Measurements from ENCODE around the gene CDC5L.

CDC5L gene

DNA sequence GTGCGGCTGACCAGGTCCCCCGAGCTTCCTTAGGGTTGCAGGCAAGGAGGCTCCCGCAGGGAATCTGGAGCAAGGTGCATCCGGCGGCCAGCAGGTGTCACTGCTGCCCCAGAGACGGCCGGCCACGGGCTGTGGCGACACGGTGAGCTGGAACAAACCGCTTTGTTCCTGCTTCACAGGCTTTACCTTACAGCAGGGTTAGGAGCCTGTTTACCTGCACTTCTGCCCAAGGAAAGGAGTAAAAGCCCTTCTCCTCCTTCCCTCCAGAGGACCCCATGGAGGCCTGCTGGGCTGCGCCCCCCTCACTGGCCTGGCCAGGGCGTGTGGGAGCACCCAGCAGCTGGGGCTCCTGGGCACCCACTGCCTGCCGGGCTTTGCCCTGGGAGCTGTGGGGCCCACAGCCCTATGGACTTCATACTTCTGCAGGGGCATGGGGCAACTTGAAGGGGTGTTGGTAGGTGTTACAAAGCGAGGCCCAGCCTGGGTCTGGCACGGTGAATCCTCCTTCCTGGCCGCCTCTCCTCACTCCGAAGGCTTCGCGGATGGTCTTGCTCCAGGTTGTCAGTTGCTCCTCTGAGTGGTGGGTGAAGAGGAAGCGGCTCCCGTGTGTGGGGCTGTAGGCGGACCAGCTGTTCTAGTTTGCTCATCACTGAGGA, 88.4 kb downstream of the CDC5L start:
- DNase-seq (ENCODE audit: low read depth) = peak; percentile 42

DNA sequence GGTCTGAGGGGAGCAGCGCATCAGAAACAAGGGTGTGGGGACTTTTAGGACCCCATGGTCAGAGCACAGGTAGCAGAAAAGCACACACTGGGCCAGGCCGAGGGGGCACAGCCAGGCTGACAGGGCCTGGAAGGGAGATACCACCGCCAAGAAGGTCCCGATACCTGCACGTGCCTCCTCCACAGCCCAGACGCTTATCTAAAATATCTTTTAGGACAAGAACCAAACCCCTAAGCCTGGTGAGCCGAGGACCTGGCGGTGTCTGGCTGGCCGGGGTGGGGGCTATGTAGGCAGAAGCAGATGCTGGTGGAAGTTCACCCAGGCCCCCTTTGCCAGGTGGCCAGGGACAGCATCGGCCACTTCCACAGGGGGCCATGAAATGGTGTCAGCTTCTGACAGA, 89.3 kb downstream of the CDC5L start:
- DNase-seq (ENCODE audit: low read depth) = no peak

DNA sequence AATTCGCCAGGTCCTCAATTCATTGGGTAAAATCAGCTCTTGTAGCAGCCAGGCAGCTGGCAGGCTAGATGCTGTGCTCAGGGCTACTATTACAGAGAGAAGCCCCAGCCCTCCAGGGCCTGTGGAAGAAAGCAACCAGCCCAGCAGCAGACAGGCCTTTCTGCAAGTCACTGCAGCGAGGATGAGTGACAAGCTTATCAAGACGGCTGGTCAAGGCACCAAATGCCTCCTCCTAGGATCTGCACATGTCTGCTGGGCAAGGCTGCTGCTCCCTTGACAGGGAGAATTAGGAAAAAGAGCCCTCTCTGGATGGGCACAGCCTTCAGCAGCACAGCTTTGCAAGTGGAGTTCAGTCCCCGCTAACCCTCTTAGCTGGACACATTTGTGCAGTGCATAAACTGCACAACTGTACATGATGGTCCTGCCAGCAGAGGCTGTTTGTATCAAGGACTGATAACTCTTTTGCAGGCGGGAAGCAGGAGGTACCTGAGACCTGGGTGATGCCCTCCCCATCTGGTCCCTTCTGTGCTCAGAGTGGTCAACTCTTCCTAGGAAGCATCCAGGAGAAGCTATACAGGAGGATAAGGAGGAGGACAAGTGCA, 89.9 kb downstream of the CDC5L start:
- DNase-seq (ENCODE audit: low read depth) = no peak

DNA sequence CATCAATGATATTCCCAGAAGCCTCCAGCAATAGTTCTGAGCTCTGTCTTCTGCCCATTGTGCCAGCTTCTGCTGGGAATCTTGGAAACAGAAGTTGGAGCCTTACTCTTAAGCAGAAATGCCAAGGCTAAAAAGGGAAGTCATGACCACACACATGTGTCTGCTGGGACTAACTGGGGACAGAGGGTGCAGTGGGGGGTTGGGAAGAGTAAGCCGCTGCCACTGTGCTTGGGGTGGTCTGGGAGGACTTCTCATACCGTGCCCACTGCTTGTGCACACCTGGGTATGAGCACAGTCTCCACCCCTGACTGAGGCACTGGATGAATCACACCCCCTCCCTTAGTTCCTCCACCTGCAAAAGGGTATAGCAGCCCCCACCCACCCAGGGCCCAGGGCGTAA, 90.7 kb downstream of the CDC5L start:
- DNase-seq (ENCODE audit: low read depth) = no peak

DNA sequence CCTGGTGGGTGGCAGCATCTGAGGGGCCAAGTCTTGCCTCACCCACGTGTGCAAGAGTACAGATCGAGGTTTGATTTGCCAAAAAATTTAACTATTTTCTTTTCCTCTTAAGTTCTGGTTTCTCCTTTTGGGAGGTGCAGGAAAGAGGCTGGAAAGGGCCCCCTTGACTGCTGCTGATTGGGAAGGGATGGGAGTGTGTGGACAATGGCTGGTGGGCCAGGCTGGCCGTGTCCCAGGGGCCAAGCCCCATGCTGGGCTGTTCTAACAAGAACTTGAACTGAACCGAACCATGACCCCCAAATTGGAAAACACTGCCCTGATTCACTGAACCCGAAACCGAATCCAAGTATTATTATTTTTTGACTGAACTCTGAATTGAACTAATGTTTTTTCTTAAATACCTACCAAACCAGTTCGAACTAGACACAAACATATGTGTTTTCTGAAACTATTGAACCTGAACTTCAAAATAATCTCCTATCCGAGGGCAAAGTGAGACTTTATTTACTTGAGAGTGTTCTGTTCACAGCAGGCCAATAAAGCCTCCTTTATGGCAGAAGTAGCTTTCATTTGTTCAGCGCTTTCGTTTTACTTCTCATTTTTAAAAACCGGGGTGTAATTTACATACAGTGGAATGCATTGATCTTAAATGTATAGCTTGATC, 91.2 kb downstream of the CDC5L start:
- no peak for DNase-seq (ENCODE audit: low read depth)

DNA sequence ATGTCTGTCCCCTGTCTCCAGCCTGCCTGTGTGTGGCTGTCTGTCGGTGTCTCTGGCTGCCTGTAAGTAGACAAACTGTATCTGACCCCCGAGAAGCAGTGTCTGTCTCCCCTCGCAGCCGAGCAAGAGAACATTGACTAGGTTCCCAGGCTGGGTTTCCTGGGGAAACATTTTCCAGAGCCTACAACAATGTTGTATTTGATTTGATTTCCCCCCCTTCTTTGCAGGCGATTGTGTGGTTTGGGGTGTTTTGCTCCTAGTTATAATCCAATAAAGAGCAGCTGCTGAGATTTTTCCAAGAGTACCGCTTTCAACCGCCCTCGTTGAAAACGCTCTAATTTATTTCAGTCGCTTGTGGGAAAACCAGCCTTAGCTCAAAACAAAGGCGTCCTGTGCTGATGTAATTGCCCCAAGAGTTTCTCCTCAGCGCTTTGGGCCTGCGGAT, 92.6 kb downstream of the CDC5L start:
- DNase-seq (ENCODE audit: low read depth) = no peak

DNA sequence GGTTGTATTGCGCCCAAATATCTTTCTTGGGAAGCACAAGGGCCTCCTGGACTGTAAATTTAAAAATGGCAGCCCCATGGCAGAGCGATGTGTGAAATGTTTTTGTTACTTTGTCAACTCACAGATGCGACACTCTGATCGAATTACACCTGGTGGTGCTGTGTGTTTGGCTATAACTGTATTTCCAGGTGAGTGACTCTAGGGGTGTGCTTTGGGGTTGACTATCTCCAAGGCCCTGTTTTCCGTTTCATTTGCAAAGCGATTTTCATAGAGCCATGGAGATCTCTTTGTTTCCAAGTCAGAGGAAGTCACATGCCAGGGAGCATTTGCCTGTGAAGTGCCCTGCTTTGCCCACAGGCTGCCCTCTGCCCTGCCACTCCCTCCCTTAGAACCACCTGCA, 93.5 kb downstream of the CDC5L start:
- DNase-seq (ENCODE audit: low read depth) = no peak

DNA sequence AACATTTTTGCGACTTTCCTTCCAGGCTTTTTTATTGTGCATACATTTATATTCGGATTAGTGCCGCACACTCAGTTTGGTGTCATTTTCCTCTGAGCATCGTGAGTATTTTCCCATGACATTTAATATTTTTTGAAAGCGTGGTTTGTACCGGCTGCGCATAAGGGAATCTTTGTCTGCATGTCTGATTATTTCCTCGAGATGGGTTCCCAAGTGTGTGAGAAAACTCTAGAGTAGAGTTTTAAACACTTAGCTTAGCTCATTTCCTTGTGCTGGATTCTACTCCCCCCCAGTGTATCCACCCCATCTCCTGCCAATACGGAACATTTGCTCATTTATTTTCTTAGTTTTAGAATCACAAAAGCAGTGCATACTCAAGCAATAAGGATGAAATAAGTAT, 94.3 kb downstream of the CDC5L start:
- no peak for DNase-seq (ENCODE audit: low read depth)

DNA sequence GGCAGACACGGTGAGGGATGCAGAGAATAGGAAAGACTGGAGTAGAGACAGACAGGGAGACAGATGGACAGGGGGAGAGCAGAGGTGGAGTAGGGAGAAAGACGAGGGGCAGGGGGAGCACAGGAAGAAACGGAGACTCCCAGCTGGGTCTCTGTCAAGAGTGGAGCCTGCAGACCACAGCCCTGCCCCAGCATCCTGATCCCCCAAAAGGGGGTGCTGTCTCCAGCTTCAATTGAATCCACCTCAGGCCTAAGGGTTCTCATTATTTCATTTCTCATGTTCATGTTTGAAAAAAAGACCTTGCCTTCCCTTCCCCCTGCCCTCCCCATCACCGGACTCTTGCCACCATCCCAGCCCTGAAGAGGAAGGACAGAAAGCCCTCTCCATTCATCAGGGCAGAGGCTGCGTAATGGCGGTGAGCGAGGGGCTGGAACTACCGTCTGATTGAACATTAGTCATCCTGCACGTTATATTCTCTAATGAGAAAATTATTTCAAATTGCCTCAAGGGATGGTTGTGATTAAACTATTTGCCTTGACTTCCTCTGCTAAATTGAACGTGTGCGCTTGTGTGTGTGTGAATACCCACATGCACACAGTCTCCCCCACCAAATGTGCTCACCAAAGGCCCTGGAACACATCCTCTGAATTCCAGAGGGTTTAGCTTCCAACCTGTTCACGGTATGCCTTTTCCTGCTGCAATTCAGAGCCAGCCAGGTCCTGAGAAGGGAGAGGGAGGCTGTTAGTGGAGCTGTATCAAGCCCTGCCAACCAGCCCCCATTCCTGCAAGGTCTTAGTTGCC, 98.3 kb downstream of the CDC5L start:
- no peak for DNase-seq (ENCODE audit: low read depth)

DNA sequence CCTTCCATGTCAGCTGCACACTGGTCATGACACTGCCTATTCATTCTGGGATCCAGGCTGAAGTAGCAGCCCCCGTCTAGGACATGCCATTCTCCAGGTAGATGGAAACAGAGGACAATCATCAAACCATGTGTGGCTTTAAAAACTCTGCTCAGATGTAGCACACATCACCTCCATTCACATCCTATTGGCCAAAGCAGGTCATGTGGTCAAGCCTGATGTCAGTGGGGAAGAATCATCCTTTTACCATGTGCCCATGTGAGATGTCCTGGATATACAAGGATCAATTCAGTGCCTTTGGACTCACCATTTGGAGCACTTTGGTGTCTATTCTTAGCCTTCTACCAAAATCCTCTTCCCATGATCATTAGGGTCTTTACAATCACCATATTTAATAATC, 99.5 kb downstream of the CDC5L start:
- DNase-seq (ENCODE audit: low read depth) = no peak

DNA sequence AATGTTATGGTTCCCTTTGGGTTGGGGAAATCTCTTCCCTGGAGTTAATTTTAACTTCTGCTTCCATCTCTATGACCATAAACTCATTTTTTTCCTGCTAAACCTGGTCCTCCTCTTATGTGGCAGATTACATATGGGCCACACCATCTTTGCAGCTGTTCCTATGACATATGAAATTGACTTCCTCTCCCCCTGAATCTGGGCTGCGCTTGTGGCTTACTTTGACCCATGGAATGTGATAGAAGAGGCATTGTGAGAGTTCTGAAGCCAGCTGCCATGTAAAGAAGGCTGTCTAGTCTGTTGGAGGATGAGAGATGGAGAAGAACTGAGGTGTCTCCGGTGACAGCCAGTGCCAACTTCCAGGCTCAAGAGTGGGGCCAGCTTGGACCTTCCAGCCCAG, 100.1 kb downstream of the CDC5L start:
- no peak for DNase-seq (ENCODE audit: low read depth)

DNA sequence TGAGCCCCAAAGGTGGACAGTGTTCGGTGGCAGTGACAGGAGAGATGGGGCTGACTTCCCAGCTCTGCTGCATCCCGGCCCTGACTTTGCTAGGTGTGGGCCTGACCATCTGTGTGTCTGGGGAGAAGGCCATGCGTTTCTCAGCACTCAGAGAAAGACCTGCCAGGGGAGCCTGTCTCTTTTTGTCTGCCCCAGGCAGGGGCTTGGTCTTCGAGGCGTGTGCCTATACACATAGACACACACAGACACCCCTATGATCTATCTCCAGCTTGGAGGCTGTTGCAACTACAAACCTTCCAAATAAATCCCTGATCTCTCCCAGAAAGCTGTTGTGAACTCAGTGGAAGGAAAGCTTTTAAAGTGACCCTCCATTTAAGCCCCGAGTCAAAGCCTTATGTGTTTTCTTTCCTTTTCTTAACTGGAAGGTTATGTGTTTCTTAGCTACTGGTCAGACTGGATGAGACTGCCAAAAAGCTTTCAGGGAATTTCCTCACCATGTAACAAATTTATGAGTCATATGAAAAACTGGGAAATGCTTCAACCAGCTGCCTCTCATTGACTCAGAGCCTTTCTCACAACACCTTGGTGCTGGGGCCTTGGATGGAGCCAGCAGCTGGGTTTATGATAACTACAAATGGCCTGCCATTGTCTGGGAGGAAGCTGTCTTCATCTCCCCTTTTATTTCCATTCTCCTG, 102.6 kb downstream of the CDC5L start:
- DNase-seq (ENCODE audit: low read depth) = no peak

DNA sequence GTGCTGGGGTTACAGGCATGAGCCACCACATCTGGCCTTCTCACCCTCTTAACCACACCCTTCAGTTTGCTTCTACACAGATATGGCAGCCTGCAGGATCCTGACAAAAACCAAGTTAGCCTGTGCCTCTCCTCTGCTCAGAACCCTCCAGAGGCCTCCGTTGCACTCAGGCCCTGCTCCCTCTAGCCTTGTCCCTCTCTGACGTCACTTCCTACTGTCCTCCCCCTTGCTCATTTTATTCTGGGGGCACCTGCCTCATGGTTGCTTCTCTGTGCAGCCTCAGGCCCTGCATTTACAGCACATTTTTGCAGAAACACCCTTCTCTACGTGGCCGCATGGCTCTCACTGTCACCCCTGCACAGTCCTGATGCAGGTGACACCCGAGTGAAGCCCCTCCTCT, 105.6 kb downstream of the CDC5L start:
- no peak for DNase-seq (ENCODE audit: low read depth)

DNA sequence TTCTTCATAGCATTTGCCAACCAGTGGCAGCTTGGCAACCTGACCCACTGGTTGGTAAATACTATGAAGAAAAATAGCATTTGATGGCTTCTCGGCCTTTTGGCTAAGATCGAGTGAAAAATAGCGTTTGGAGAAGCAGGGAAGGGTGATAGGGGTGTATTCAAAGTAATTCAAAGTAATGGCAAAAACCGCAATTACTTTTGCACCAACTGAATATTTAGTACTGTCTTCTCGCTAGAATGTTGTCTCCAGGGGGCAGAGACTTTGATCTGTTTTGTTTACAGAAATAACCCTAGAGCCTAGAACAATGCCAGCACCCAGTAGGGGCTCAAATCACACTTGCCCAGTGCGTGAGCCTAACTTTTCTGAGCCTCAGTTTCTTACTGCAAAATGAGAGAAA, 106.1 kb downstream of the CDC5L start:
- DNase-seq (ENCODE audit: low read depth) = no peak

DNA sequence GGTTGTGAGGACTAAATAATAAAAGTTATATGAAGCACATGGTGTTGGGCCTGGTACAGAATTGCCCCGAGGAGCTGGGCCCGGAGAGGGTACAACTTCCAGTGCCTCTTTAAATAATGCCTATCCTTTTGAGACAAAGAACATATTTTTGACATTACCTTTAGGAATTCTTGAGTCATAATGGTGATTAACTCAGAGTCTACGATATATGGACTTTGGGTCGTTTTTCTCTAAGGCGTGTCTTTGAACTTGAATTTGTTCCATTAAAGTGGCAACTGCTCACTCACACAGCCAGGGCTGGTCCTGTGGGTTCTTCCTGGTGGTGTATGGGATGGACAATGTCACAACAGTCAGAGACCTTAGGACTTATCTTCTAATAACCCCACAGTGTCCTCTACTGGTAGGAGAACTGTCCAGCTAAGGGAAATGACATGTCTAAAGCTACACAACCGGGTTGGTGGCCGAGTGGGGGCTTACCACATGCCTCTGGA, 106.5 kb downstream of the CDC5L start:
- no peak for DNase-seq (ENCODE audit: low read depth)

DNA sequence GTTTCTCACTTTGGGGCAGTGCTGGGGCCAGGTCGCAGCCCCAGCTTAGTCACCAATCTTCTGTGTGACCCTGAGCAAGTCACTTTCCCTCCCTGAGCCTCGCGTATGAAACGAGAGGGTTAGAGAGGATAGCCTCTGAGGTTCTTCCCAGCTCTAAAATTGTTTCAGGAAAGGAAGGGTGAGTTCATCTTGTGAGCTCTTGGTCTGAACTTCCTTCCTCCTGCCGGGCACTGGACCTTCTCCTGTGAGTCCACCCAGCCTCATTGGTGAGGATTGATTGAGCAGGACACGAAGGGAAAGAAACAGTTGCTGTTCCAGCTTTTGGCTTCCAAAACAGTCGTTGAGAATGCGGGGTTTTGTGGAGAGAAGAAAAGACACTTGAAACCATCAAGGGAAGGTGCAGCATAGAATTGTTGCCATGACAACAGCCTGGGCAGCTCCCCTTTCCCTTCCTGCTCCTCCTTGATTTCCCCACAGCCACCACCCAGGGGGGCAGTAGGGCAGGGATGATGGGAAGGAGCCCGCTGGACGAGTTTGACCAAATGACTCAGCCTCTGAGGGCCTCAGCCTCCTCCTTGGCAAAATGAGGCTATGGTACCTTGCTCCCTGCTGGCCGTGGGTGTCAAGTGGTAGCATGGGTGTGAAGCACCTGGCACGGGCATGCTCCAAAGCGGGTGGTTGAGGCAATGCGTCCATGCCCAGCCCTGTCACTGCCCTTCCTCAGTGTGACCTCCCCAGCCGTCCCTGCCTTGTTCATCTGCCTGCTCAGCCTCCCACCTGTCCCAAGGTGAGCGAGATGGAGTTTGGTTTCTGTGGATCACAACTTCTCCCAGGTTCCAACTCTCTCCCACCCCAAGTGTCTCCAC, 107.8 kb downstream of the CDC5L start:
- no peak for DNase-seq (ENCODE audit: low read depth)

DNA sequence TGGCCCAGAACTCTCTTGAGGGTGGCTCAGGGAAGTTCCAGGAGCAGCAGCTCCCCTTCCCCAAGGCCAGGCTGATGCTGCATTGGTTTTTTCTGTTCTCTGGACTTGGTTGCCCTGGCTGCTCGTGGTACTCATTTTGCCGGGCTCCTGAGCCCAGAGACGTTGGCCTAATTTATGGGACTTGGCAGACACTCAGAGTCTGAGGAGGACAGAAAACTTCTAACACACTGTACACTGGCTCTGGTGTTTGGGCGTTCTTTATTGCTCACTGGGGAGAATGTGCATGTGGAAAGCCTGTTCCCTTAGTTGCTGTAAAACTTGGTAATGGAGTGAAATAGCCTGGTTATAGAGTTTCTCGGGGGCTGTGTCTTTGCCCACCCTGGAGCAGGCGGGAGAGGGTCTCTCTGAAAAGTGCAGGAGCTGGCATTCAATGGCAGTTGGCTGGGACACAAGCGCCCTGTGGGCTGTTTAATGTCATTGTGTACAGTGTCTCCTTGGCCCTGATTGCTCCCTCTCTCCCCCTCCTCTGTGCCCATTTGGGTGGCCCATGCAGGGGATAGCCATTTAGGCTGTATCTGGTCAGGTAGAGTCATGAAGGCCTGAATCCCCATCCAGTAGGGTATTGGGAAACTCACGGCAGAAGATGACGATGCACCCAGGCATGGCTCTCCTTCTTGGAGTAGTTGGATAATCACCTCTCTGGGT, 109.3 kb downstream of the CDC5L start:
- no peak for DNase-seq (ENCODE audit: low read depth)

DNA sequence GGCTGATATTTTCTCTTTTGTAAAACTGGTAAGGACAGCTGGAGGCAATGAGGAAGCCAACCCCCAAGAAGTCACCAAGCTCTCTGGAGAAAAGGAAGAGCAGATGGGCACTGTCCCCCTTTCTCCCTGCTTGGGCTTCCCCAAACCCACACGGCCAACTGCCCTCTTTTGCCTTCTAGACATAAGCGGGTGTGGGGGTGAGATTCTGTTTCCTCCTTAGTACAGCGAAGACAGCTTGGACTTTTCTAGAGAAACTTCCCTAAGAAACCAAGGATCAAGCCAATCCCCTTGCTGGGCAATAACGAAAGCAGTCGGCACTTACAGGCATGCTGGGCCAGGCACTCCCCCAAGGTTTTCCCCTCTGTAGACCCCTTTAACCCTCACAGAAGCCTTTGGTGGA, 110.3 kb downstream of the CDC5L start:
- DNase-seq (ENCODE audit: low read depth) = no peak

DNA sequence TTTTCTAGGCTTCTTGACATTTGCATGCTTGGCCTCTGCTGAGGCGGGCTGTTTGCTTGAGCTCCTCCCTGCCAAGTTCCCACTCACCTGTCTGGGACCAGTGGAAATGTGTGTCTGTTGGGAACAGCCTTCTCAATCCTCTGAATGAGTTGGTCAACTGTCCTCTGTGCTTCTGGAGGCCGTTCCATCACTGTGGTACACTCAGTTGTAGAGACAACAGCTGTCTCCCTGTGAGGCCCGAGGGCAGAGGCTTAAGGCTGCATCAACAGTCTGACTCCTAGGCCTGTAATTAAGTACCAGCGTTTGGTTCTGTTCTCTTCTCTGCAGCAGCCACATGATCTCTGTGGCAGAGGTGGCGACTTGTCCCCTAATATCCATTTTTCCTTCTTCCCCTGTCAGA, 110.9 kb downstream of the CDC5L start:
- no peak for DNase-seq (ENCODE audit: low read depth)

DNA sequence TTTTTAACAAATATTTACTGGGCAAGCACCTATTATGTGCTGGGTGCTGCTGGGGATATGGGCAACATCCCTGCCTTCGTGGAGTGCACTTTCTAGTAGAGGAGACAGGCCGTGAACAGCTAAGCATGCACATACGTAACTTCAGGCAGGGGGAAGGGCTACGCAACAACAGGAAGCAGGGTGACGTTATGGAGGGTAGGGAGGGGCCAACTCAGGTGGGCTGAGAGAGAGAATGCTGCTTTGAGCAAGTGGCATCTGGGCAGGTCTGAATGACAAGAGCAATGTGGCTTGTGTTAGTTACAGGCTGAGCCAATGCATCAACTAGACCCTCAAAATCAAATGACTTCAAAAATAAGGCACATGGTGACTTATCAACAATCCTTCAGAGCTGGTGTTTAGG, 112.1 kb downstream of the CDC5L start:
- DNase-seq (ENCODE audit: low read depth) = no peak
